K562 (cell line): Measurements from ENCODE around the gene C3. TPM values are rescaled to one million over a fixed set of nuclear protein-coding genes. Genes with fewer than 3 reads are reported as not detected.

Source experiments
- CREBBP ChIP-seq: IDR thresholded peaks from one replicate; pipeline ENCODE4 v1.6.1; 2012; ENCODE audit warnings: low read depth, mild to moderate bottlenecking, control low read depth, inconsistent platforms, low read length
- EHMT2 ChIP-seq: fragments of 450-650 bp; IDR thresholded peaks from 2 replicates; pipeline ENCODE4 v1.6.1; 2018; ENCODE audit warnings: antibody characterized with exemption
- FOXJ2 ChIP-seq: fragments of 200-800 bp; sonication (Bioruptor generic); IDR thresholded peaks from 2 replicates; pipeline ENCODE4 v1.6.1; 2016; ENCODE audit warnings: missing genetic modification characterization, missing compliant biosample characterization
- HMG20B ChIP-seq: fragments of 250-450 bp; sonication (Bioruptor Pico); IDR thresholded peaks from 2 replicates; pipeline ENCODE4 v1.5.0; 2021; ENCODE audit warnings: mild to moderate bottlenecking
- MECOM ChIP-seq: fragments of 250-450 bp; sonication (Bioruptor Pico); IDR thresholded peaks from 2 replicates; pipeline ENCODE4 v1.8.0; 2022; ENCODE audit warnings: inconsistent platforms
- NCOA4 ChIP-seq: fragments of 450-650 bp; IDR thresholded peaks from 2 replicates; pipeline ENCODE4 v1.6.1; 2018; ENCODE audit warnings: mild to moderate bottlenecking; ENCODE audit not compliant: partially characterized antibody
- NFYB ChIP-seq: IDR thresholded peaks from 2 replicates; pipeline ENCODE4 v1.6.1; 2011; ENCODE audit warnings: mild to moderate bottlenecking, moderate library complexity; ENCODE audit not compliant: insufficient read length; ENCODE audit errors: extremely low read depth
- NR2C1 ChIP-seq, 2 experiments: fragments of 450-650 bp; IDR thresholded peaks; 2 replicates each; pipeline ENCODE4 v1.6.1; 2017; ENCODE audit warnings: mild to moderate bottlenecking in 2 of 2, antibody characterized with exemption in 1 of 2, inconsistent platforms in 1 of 2, missing compliant biosample characterization in 1 of 2, missing genetic modification characterization in 1 of 2
- POLR2A ChIP-seq: fragments of 450-650 bp; conservative IDR thresholded peaks from 2 replicates; pipeline ENCODE4 v1.6.1; 2016
- PPARD ChIP-seq: fragments of 250-450 bp; sonication (Bioruptor Pico); IDR thresholded peaks from 2 replicates; pipeline ENCODE4 v1.8.0; 2022; ENCODE audit warnings: inconsistent platforms, mild to moderate bottlenecking, moderate library complexity
- SAFB2 ChIP-seq: fragments of 200-400 bp; formaldehyde crosslinking; IDR thresholded peaks from 2 replicates; pipeline ENCODE4 v1.6.1; 2018; ENCODE audit warnings: borderline replicate concordance, low read length, low read depth, moderate library complexity; ENCODE audit not compliant: severe bottlenecking
- SMAD2 ChIP-seq: fragments of 150-350 bp; IDR thresholded peaks from 2 replicates; pipeline ENCODE4 v1.6.1; 2014; ENCODE audit warnings: low read depth, mild to moderate bottlenecking, low read length
- TAL1 ChIP-seq: fragments of 450-650 bp; IDR thresholded peaks from 2 replicates; pipeline ENCODE4 v1.6.1; 2016; ENCODE audit warnings: mild to moderate bottlenecking
- ZBTB1 ChIP-seq: sonication (generic); formaldehyde crosslinking; IDR thresholded peaks from 2 replicates; pipeline ENCODE4 v1.8.1; 2023; ENCODE audit warnings: missing genetic modification reagents, low read depth, mild to moderate bottlenecking, borderline replicate concordance
- ZNF146 ChIP-seq: IDR thresholded peaks from one replicate; pipeline ENCODE4 v1.6.1; 2018; ENCODE audit warnings: missing compliant biosample characterization; ENCODE audit not compliant: unreplicated experiment
- ZNF23 ChIP-seq: fragments of 250-450 bp; sonication (Bioruptor Pico); IDR thresholded peaks from 2 replicates; pipeline ENCODE4 v1.4.0; 2020; ENCODE audit warnings: mild to moderate bottlenecking
- ZNF24 ChIP-seq: fragments of 450-650 bp; IDR thresholded peaks from 2 replicates; pipeline ENCODE4 v1.6.1; 2016
- ZNF717 ChIP-seq: fragments of 250-450 bp; sonication (Bioruptor Pico); IDR thresholded peaks from 2 replicates; pipeline ENCODE4 v1.5.0; 2021
- ZNF780A ChIP-seq: fragments of 250-450 bp; sonication (Bioruptor Pico); IDR thresholded peaks from 2 replicates; pipeline ENCODE4 v1.5.0; 2021; ENCODE audit warnings: mild to moderate bottlenecking
- polyA plus RNA-seq, 8 experiments: library from polyadenylated mRNA; depleted of rRNA in 4 of 8; stranded (reverse) in 5 of 8; unstranded in 3 of 8; fragments of >200 nt; fragmentation: Nextera tagmentation in 2 of 8; fragmentation: Illumina TruSeq in 1 of 8; extraction: Ambion mirVana in 2 of 8; extraction: Trizol in 1 of 8; gene quantifications; 2 replicates each; pipeline versions ENCODE4 v1.2.1 to v1.2.3, GENCODE V29; 2011 to 2014; ENCODE audit warnings: inconsistent platforms in 1 of 8, missing spikeins in 1 of 8
- total RNA-seq, 7 experiments: library from RNA; depleted of rRNA in 6 of 7; stranded (reverse); fragments of >200 nt in 6 of 7; fragmentation: Illumina TruSeq in 2 of 7; extraction: Trizol in 2 of 7; gene quantifications; 2 replicates each; pipeline versions ENCODE4 v1.2.1 to v1.2.3, GENCODE V29; 2011 to 2021; ENCODE audit warnings: low replicate concordance in 1 of 7
- TF ChIP-seq, protein P1 (sequence below): fragments of 450-650 bp; formaldehyde crosslinking; IDR thresholded peaks from 2 replicates; pipeline ENCODE4 v1.4.0; 2022; ENCODE audit warnings: mild to moderate bottlenecking, moderate library complexity
- TF ChIP-seq, protein P2 (sequence below): sonication (generic); formaldehyde crosslinking; IDR thresholded peaks from 2 replicates; pipeline ENCODE4 v1.9.0; 2022; ENCODE audit warnings: mild to moderate bottlenecking, missing genetic modification reagents
- TF ChIP-seq, protein P3 (sequence below): fragments of 250-450 bp; sonication (Bioruptor Pico); IDR thresholded peaks from 2 replicates; pipeline ENCODE4 v1.8.0; 2021; ENCODE audit warnings: moderate library complexity, mild to moderate bottlenecking, inconsistent platforms
- TF ChIP-seq, protein P4 (sequence below): fragments of 450-650 bp; formaldehyde crosslinking; IDR thresholded peaks from 2 replicates; pipeline ENCODE4 v1.4.0; 2020; ENCODE audit warnings: mild to moderate bottlenecking
- TF ChIP-seq, protein P5 (sequence below): sonication (generic); formaldehyde crosslinking; IDR thresholded peaks from 2 replicates; pipeline ENCODE4 v1.8.0; 2022; ENCODE audit warnings: mild to moderate bottlenecking, missing genetic modification reagents, borderline replicate concordance

Gene C3
- total and polyA plus RNA-seq, 9 of the 15 experiments (the other 6 are each of a cell fraction or from before 2014, with no cell fraction given): 0.59 to 10.6 (median 2.2) TPM

DNA sequence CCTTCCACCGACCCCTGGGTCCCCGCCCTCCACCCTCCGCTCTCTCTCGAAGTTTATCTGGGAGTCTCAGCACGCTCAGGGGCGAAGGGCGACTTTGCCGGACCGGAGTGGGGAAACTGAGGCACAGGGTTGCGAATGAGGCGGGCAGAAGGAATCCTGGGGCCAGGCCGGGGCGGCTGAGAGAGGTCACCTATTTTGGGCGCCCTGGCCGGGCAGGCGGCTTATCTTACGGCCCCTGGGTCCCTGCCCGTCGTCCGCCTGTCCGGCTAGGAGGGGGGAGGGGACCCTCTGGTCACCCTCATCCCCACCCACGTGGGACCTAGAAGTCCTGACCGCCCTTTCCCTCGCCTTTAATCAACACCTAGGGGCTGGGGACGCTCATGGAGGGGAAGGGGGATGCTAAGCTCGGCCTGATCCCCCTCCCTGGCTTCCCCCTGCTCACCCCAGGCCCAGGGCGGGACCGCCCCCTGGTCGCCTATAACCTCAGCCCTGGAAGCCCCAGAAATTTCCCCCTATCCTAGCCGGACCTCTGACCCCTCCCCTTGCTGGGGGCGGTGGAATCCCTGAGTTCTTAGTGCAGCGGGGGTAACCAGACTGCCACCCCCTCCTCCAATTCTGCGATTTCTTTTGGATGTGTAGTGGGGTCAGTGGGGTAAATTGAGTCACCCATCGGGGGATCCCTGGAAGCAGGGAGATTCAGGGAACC, 19.6 kb upstream of the C3 start (continued):
- TF ChIP-seq, protein P1, sequence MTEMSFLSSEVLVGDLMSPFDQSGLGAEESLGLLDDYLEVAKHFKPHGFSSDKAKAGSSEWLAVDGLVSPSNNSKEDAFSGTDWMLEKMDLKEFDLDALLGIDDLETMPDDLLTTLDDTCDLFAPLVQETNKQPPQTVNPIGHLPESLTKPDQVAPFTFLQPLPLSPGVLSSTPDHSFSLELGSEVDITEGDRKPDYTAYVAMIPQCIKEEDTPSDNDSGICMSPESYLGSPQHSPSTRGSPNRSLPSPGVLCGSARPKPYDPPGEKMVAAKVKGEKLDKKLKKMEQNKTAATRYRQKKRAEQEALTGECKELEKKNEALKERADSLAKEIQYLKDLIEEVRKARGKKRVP (CRISPR knock-in tag): no peak
- TF ChIP-seq, protein P2, sequence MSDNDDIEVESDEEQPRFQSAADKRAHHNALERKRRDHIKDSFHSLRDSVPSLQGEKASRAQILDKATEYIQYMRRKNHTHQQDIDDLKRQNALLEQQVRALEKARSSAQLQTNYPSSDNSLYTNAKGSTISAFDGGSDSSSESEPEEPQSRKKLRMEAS (CRISPR knock-in tag): peak; percentile 86
- no peak for TF ChIP-seq TAL1
- TF ChIP-seq, protein P3, sequence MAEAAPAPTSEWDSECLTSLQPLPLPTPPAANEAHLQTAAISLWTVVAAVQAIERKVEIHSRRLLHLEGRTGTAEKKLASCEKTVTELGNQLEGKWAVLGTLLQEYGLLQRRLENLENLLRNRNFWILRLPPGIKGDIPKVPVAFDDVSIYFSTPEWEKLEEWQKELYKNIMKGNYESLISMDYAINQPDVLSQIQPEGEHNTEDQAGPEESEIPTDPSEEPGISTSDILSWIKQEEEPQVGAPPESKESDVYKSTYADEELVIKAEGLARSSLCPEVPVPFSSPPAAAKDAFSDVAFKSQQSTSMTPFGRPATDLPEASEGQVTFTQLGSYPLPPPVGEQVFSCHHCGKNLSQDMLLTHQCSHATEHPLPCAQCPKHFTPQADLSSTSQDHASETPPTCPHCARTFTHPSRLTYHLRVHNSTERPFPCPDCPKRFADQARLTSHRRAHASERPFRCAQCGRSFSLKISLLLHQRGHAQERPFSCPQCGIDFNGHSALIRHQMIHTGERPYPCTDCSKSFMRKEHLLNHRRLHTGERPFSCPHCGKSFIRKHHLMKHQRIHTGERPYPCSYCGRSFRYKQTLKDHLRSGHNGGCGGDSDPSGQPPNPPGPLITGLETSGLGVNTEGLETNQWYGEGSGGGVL (CRISPR knock-in tag): no peak
- TF ChIP-seq, protein P4, sequence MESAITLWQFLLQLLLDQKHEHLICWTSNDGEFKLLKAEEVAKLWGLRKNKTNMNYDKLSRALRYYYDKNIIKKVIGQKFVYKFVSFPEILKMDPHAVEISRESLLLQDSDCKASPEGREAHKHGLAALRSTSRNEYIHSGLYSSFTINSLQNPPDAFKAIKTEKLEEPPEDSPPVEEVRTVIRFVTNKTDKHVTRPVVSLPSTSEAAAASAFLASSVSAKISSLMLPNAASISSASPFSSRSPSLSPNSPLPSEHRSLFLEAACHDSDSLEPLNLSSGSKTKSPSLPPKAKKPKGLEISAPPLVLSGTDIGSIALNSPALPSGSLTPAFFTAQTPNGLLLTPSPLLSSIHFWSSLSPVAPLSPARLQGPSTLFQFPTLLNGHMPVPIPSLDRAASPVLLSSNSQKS: no peak
- TF ChIP-seq SMAD2: no peak
- no peak for TF ChIP-seq ZNF146 (CRISPR knock-in tag)
- TF ChIP-seq CREBBP: no peak
- TF ChIP-seq, protein P5, sequence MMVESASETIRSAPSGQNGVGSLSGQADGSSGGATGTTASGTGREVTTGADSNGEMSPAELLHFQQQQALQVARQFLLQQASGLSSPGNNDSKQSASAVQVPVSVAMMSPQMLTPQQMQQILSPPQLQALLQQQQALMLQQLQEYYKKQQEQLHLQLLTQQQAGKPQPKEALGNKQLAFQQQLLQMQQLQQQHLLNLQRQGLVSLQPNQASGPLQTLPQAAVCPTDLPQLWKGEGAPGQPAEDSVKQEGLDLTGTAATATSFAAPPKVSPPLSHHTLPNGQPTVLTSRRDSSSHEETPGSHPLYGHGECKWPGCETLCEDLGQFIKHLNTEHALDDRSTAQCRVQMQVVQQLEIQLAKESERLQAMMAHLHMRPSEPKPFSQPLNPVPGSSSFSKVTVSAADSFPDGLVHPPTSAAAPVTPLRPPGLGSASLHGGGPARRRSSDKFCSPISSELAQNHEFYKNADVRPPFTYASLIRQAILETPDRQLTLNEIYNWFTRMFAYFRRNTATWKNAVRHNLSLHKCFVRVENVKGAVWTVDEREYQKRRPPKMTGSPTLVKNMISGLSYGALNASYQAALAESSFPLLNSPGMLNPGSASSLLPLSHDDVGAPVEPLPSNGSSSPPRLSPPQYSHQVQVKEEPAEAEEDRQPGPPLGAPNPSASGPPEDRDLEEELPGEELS (CRISPR knock-in tag): no peak
- no peak for TF ChIP-seq ZNF780A (CRISPR knock-in tag)
- TF ChIP-seq ZNF717 (CRISPR knock-in tag): no peak
- TF ChIP-seq ZBTB1 (CRISPR knock-in tag): peak; percentile 13
- no peak for TF ChIP-seq ZNF24
- no peak for TF ChIP-seq PPARD
- TF ChIP-seq ZNF23: no peak
- TF ChIP-seq FOXJ2: no peak
- no peak for TF ChIP-seq EHMT2
- no peak for TF ChIP-seq SAFB2
- peak; percentile 28; the same call in 1 of the 2 replicates for TF ChIP-seq POLR2A
- no peak for TF ChIP-seq NFYB
- TF ChIP-seq HMG20B: no peak
- TF ChIP-seq NR2C1 (IDR thresholded peaks at IDR 0.05): no peak
- TF ChIP-seq NR2C1 (tag; IDR thresholded peaks at IDR 0.05): 0 out of 2 replicates have a peak, but pooled peaks have one; percentile 34
- no peak for TF ChIP-seq NCOA4
- TF ChIP-seq MECOM: no peak
